OCI-LY7 (cell line): ENCODE data around the gene SCN5A. TPM values are rescaled to one million over a fixed set of nuclear protein-coding genes. Genes with fewer than 3 reads are reported as not detected.

Source experiments
- BruUV-seq: library from RNA; stranded (reverse); fragments of 400-500 nt; replicated peaks from 2 replicates; lab custom pipeline; 2021; lab: Mats Ljungman, UMichigan
- CTCF ChIA-PET: fragments of 300-600 bp; sonication (Branson Sonifier 250); formaldehyde crosslinking; loops from one replicate; lab custom pipeline; 2022; ENCODE audit warnings: antibody characterized with exemption; ENCODE audit not compliant: unreplicated experiment; lab: Charles Lee
- POLR2A ChIA-PET: fragments of 300-600 bp; sonication (Branson Sonifier 250); formaldehyde crosslinking; loops from one replicate; lab custom pipeline; 2022; ENCODE audit warnings: antibody characterized with exemption; lab: Charles Lee
- DNase-seq: peaks from one replicate; pipeline ENCODE4 v3.0.0-alpha.2; 2015; ENCODE audit warnings: low spot score
- H2AFZ ChIP-seq: fragments of 200-600 bp; sonication (generic), shearing (Covaris generic); 2 replicates; pipeline ENCODE4 v1.6.1; 2014; ENCODE audit warnings: mild to moderate bottlenecking, antibody characterized with exemption, low read length, moderate library complexity
- H3K27ac ChIP-seq: fragments of 200-600 bp; sonication (generic); 2 replicates; pipeline ENCODE4 v1.5.1; 2014; ENCODE audit warnings: mixed run types, low read depth, mild to moderate bottlenecking, moderate library complexity, low read length, inconsistent platforms; ENCODE audit not compliant: poor library complexity, severe bottlenecking
- H3K36me3 ChIP-seq: fragments of 200-600 bp; sonication (generic); 2 replicates; pipeline ENCODE4 v1.6.1; 2014; ENCODE audit warnings: mild to moderate bottlenecking, antibody characterized with exemption, low read length, moderate library complexity, mixed read lengths; ENCODE audit not compliant: insufficient read depth
- H3K4me1 ChIP-seq: fragments of 200-600 bp; sonication (generic); 2 replicates; pipeline ENCODE4 v1.5.1; 2014; ENCODE audit warnings: mild to moderate bottlenecking, low read length; ENCODE audit not compliant: insufficient read depth, poor library complexity, severe bottlenecking
- H3K4me2 ChIP-seq: fragments of 200-600 bp; sonication (generic); 2 replicates; pipeline ENCODE4 v1.6.1; 2014; ENCODE audit warnings: mild to moderate bottlenecking, low read length
- H3K4me3 ChIP-seq: fragments of 200-600 bp; sonication (generic); 2 replicates; pipeline ENCODE4 v1.5.1; 2014; ENCODE audit warnings: mild to moderate bottlenecking, low read depth, low read length; ENCODE audit not compliant: poor library complexity, severe bottlenecking
- H3K79me2 ChIP-seq: fragments of 200-600 bp; sonication (generic); 2 replicates; pipeline ENCODE4 v1.6.1; 2016; ENCODE audit warnings: low read depth, mild to moderate bottlenecking, low read length, moderate library complexity, mixed read lengths; ENCODE audit not compliant: insufficient read depth
- H3K9me2 ChIP-seq: fragments of 200-600 bp; sonication (generic); 2 replicates; pipeline ENCODE4 v1.6.1; 2016; ENCODE audit warnings: mild to moderate bottlenecking, low read length, mixed read lengths; ENCODE audit not compliant: insufficient read depth
- H3K9me3 ChIP-seq: fragments of 200-600 bp; sonication (generic); 2 replicates; pipeline ENCODE4 v1.6.1; 2014; ENCODE audit warnings: mild to moderate bottlenecking, mixed run types, low read length, mixed read lengths
- H4K20me1 ChIP-seq: fragments of 200-600 bp; sonication (generic); 2 replicates; pipeline ENCODE4 v1.6.1; 2014; ENCODE audit warnings: mild to moderate bottlenecking, antibody characterized with exemption, low read length, moderate library complexity, mixed read lengths; ENCODE audit not compliant: insufficient read depth
- EZH2phosphoT487 ChIP-seq: fragments of 200-600 bp; sonication (generic); IDR thresholded peaks from 2 replicates; pipeline ENCODE4 v1.6.1; 2018; ENCODE audit warnings: low read depth, borderline replicate concordance, mild to moderate bottlenecking, mixed run types, antibody characterized with exemption, low read length, moderate library complexity, mixed read lengths
- intact Hi-C: fragments of 100-400 bp; cut with micrococcal nuclease; formaldehyde crosslinking; loops from one replicate; pipeline ENCODE4 v1.10.0; 2022; ENCODE audit not compliant: unreplicated experiment
- total RNA-seq, 2 experiments: library from RNA; depleted of rRNA in 1 of 2; stranded (reverse); fragments of >200 nt in 1 of 2; shearing (Covaris generic) in 1 of 2; gene quantifications; 2 replicates each; pipeline ENCODE4 v1.2.3, GENCODE V29; 2014 to 2022
- TF ChIP-seq, protein P1 (sequence below): fragments of 200-600 bp; sonication (generic); conservative IDR thresholded peaks from 2 replicates; pipeline ENCODE4 v1.5.1; 2014; ENCODE audit warnings: mild to moderate bottlenecking, antibody characterized with exemption, low read length, moderate library complexity, mixed read lengths

The SCN5A gene
- total RNA-seq, 2 experiments from 2014 or later, result not detected

DNA sequence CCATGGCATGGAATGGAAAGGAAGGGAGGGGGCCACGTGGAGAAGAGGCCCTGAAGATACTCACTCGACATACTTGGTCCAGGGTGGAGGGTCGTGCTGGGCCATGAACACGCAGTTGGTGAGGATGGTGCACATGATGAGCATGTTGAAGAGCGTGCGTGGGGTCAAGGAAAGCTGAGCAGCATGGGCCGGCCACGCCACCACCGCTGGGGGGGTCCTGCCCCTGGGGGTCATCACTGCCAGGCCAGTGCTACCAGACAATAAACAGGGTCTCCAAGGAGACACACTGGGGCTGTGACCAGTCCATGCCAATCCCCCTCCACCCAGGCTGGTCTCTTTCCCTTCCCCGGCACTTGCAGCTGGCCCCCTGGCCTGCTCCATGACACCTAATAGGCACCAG lies 27.2 kb downstream of the SCN5A start:
- Histone ChIP-seq H4K20me1 (no peaks in the 10 kb centered on the region), H3K4me2 (no peak overlapping the region), H3K4me3 (no peak overlapping the region), H3K27ac (no peak overlapping the region), H3K79me2 (no peaks in the 10 kb centered on the region), H3K9me3 (no peaks in the 10 kb centered on the region), H2AFZ (no peak overlapping the region), H3K9me2 (no peaks in the 10 kb centered on the region), H3K4me1 (no peaks in the 10 kb centered on the region), H3K36me3 (no peaks in the 10 kb centered on the region)
- ChIA-PET CTCF (no interaction called here), POLR2A (no interaction called here)
- BruUV-seq, result no TSS peak
- intact Hi-C loops, result no loop called here
- no peak for DNase-seq
- TF ChIP-seq EZH2phosphoT487, result no peak
- TF ChIP-seq, protein P1, sequence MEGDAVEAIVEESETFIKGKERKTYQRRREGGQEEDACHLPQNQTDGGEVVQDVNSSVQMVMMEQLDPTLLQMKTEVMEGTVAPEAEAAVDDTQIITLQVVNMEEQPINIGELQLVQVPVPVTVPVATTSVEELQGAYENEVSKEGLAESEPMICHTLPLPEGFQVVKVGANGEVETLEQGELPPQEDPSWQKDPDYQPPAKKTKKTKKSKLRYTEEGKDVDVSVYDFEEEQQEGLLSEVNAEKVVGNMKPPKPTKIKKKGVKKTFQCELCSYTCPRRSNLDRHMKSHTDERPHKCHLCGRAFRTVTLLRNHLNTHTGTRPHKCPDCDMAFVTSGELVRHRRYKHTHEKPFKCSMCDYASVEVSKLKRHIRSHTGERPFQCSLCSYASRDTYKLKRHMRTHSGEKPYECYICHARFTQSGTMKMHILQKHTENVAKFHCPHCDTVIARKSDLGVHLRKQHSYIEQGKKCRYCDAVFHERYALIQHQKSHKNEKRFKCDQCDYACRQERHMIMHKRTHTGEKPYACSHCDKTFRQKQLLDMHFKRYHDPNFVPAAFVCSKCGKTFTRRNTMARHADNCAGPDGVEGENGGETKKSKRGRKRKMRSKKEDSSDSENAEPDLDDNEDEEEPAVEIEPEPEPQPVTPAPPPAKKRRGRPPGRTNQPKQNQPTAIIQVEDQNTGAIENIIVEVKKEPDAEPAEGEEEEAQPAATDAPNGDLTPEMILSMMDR, result no peak

DNA sequence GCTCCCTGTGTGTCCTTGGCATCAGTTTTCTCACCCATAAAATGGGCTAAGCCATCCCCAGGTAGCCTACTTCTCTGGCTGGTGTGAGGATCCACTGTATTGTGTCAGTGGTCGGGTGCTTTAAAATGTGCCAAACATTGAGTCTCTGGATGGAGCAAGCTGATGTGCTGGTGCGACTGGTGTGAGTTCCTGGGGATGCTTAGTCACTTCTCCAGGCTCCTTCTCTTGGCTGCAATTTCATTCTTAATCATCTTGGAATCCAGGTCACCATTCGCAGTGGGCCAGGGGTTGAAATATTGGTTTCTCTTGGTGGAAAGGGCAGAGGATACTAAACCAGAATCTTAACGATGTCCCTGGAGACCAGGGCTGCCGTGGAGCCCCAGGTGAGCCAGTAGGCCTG lies 29.3 kb downstream of the SCN5A start:
- no peaks in the 10 kb centered on the region for H3K9me2 ChIP-seq
- DNase-seq, result no peak
- no peak overlapping the region for H3K4me3 ChIP-seq
- H3K27ac ChIP-seq, result no peak overlapping the region
- no peaks in the 10 kb centered on the region for H3K79me2 ChIP-seq
- POLR2A ChIA-PET, result no interaction called here
- no peaks in the 10 kb centered on the region for H4K20me1 ChIP-seq
- no peaks in the 10 kb centered on the region for H3K9me3 ChIP-seq
- H3K4me1 ChIP-seq, result no peaks in the 10 kb centered on the region
- intact Hi-C loops, result no loop called here
- H3K36me3 ChIP-seq, result no peaks in the 10 kb centered on the region
- CTCF ChIA-PET, result no interaction called here
- TF ChIP-seq EZH2phosphoT487, result no peak
- TF ChIP-seq, protein P1, result no peak
- BruUV-seq, result no TSS peak
- H3K4me2 ChIP-seq, result no peak overlapping the region
- H2AFZ ChIP-seq, result no peak overlapping the region

DNA sequence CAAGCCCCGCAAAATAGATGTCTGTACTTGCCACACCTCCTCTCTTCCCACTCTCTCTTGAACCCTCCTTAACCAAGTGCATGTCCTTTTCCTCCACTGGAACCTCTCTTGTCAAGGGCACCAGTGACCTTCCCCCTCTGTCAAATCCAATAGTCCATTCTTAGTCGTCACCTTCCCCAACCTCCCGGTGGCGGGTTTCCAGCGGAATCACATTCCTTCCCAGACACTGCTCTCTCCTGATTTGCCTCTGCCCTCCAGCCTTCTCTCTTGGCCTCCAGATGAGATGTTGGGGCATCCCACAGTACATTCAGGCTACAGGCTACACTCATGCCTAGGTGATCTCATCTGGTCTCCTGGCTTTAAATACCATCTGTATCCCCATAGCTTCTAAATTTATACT lies 31.1 kb downstream of the SCN5A start:
- no TSS peak for BruUV-seq
- Histone ChIP-seq H3K79me2 (no peaks in the 10 kb centered on the region), H3K9me2 (no peaks in the 10 kb centered on the region), H3K36me3 (no peaks in the 10 kb centered on the region), H3K4me3 (no peak overlapping the region), H3K27ac (no peak overlapping the region), H3K4me2 (no peak overlapping the region), H3K9me3 (no peaks in the 10 kb centered on the region), H3K4me1 (no peaks in the 10 kb centered on the region), H4K20me1 (no peaks in the 10 kb centered on the region), H2AFZ (no peak overlapping the region)
- no peak for TF ChIP-seq EZH2phosphoT487
- TF ChIP-seq, protein P1, result no peak
- intact Hi-C loops, result no loop called here
- POLR2A ChIA-PET, result interaction anchor here (0.5 to 0.6 kb wide), 2 partner anchors 128 to 403 kb away, joined by 3 read pairs; no protein-coding TSS in a partner anchor
- DNase-seq, result no peak
- CTCF ChIA-PET, result no interaction called here
